ENCODE measurements around the gene FOXN3.

GRCh38 chr14:89392181-89392580 lies 24.9 kb downstream of the FOXN3 start:
- TF ChIP-seq POLR2A (IDR thresholded peaks at IDR 0.05) (no peak), CTCF (IDR thresholded peaks at IDR 0.05) (no peak)
